Suprapubic skin (tissue), 4 donors: Measurements from ENCODE around the gene EIF2B2.

Experiments used
- CTCF ChIP-seq, 2 donors: fragments of 200-600 bp in 1 of 2; fragments of 450-650 bp in 1 of 2; sonication (generic) in 1 of 2; IDR thresholded peaks; one replicate each; pipeline ENCODE4 v1.5.1; 2016 to 2019; ENCODE audit warnings: antibody characterized with exemption in 2 of 2, mild to moderate bottlenecking in 1 of 2, moderate library complexity in 1 of 2
- POLR2A ChIP-seq, 2 donors: fragments of 450-650 bp; IDR thresholded peaks; one replicate each; pipeline ENCODE4 v1.6.1; 2017; ENCODE audit warnings: antibody characterized with exemption in 2 of 2, mild to moderate bottlenecking in 2 of 2, moderate library complexity in 2 of 2
- POLR2AphosphoS5 ChIP-seq, 3 donors: sonication (generic); formaldehyde crosslinking; IDR thresholded peaks; one replicate each; pipeline ENCODE4 v1.6.1; 2017; ENCODE audit warnings: antibody characterized with exemption in 3 of 3

GRCh38 chr14:75046899-75047298, 44.2 kb downstream of the EIF2B2 start:
- TF ChIP-seq CTCF (IDR thresholded peaks at IDR 0.05), result no peak
- TF ChIP-seq POLR2AphosphoS5 (IDR thresholded peaks at IDR 0.05), result no peak
- no peak for TF ChIP-seq POLR2A (IDR thresholded peaks at IDR 0.05)
